GM12891 (cell line): ENCODE results near the gene POLR2E.

ENCODE experiments used
- POLR2A ChIP-seq: IDR thresholded peaks from 2 replicates; pipeline ENCODE4 v1.6.1; 2011; ENCODE audit warnings: low read depth, low read length, control low read depth
- POLR2AphosphoS5 ChIP-seq: IDR thresholded peaks from 2 replicates; pipeline ENCODE4 v1.6.1; 2011; ENCODE audit warnings: low read depth, low read length, control low read depth

DNA sequence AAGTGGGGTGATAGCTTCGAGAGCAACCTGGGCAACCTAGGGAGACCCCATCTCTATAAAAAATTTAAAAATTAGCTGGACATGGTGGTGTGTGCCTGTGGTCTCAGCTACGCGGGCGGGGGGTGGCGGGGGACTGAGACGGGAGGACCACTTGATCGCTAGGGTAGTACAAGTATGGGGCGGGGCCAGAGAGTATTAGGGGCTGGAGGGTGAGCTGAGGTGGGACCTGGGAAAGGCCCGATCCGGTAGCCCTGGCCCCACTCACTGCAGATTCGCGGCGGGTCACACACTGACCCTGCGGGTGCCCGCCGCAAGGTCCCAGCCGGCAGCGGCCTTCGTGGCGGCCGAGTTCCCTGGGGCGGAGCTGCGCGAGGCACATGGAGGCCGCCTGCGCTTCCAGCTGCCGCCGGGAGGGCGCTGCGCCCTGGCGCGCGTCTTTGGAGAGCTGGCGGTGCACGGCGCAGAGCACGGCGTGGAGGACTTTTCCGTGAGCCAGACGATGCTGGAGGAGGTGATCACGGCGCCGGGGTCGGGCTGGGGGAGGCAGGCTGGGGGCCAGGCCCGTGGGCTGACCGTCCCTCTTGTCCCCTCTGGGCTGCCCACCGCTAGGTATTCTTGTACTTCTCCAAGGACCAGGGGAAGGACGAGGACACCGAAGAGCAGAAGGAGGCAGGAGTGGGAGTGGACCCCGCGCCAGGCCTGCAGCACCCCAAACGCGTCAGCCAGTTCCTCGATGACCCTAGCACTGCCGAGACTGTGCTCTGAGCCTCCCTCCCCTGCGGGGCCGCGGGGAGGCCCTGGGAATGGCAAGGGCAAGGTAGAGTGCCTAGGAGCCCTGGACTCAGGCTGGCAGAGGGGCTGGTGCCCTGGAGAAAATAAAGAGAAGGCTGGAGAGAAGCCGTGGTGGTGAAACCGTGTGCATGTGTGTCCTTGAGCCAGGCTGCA lies 30.2 kb downstream of the POLR2E start:
- no peak for TF ChIP-seq POLR2A
- TF ChIP-seq POLR2AphosphoS5, result no peak
